Jurkat, Clone E6-1 (cell line): ENCODE data around the gene TNFSF12. TPM values are rescaled to one million over a fixed set of nuclear protein-coding genes. Genes with fewer than 3 reads are reported as not detected.

Source experiments
- DNase-seq: peaks from one replicate; pipeline ENCODE4 v3.0.0-alpha.2; 2011; ENCODE audit warnings: low read depth, low spot score
- H3K4me3 ChIP-seq: 2 replicates; pipeline ENCODE4 v1.5.1; 2011; ENCODE audit warnings: mild to moderate bottlenecking, low read length, control low read depth, moderate library complexity
- polyA plus RNA-seq: library from polyadenylated mRNA; unstranded; fragments of >200 nt; gene quantifications from one replicate; pipeline ENCODE4 v1.2.1, GENCODE V29; 2012; ENCODE audit warnings: missing spikeins; ENCODE audit not compliant: insufficient read length, insufficient read depth

The TNFSF12 gene
- 3.2 TPM for polyA plus RNA-seq

DNA sequence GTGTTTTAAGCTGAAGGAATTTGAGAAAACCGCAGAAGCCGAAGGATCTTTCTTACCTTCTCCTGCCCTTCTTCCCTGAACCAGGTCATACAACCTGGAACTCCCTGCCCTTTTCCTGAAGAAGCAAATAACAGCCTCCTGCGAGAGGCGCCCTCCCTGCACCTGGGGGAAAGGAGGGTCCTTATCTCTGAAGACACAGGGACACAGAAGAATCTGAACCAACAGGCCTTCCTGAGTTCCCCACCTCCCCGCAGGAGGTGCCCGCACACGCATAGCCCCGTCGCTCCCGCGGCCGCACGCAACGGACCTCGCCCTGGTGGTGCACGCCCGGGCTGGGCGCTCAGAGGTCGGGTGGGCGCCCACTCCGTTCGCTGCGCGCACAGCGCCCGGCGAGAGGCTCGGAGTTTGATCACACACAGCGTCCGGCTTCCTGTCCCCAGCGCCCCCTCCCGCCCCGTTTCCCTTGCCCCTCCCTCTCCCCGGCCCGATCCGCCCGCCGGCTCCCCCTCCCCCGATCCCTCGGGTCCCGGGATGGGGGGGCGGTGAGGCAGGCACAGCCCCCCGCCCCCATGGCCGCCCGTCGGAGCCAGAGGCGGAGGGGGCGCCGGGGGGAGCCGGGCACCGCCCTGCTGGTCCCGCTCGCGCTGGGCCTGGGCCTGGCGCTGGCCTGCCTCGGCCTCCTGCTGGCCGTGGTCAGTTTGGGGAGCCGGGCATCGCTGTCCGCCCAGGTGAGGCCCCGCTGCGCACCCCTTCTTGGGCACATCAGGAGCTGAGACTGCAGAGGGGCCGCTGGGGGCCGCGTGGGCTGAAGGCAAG, at the start of gene TNFSF12:
Gene TNFSF12, plus strand, starts transcription at position 474 of the 816 bp plus-strand sequence. Its CDS starts 96 bp downstream, at position 570.
- DNase-seq: no peak
- H3K4me3 ChIP-seq: peak within 1 kb of the TSS; percentile 50

DNA sequence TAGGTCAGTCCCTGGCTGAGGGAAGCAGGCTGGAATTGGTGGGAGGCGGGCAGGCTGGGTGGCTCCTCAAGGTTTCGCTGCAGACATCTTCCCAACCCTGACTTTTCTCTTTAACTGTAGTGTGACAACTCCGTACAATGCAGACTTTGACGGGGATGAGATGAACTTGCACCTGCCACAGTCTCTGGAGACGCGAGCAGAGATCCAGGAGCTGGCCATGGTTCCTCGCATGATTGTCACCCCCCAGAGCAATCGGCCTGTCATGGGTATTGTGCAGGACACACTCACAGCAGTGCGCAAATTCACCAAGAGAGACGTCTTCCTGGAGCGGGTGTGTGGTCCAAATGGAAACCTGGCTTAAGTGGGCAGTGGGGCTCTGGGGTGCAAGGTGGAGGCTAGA, 49.7 kb upstream of the TNFSF12 start:
- DNase-seq: no peak
- no peak overlapping the region for H3K4me3 ChIP-seq

DNA sequence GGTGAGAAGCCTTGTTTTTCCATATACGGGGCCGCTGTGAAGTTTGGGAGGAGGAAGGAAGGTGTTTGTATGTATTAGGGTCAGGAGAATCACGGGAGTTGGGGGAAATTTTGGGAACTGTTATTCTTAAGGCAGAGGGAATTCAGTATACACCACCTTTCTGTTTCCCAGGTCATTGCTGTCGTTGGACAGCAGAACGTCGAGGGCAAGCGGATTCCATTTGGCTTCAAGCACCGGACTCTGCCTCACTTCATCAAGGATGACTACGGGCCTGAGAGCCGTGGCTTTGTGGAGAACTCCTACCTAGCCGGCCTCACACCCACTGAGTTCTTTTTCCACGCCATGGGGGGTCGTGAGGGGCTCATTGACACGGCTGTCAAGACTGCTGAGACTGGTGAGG, 47.1 kb upstream of the TNFSF12 start:
- H3K4me3 ChIP-seq: no peak overlapping the region
- DNase-seq: no peak

- DNase-seq: no peak
- no peak overlapping the region for H3K4me3 ChIP-seq
Observed at GRCh38 chr17:7502171-7502847, 46.5 kb upstream of the TNFSF12 start.

DNA sequence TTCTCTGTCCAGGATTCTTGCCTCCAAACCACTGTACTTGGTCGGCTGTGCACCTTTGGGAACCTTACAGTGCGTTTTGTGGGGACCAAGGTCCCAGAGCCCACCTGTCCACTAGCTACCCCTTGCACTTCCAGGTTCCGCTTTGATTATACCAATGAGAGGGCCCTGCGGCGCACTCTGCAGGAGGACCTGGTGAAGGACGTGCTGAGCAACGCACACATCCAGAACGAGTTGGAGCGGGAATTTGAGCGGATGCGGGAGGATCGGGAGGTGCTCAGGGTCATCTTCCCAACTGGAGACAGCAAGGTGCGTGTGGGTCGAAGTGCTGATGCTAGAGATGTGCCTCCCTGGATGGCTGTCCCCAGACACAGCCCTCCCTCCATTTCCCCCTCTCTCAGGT, 45.9 kb upstream of the TNFSF12 start:
- H3K4me3 ChIP-seq: no peak overlapping the region
- no peak for DNase-seq

GRCh38 chr17:7503521-7503920, 45.3 kb upstream of the TNFSF12 start:
- no peak for DNase-seq
- H3K4me3 ChIP-seq: no peak overlapping the region

- no peak overlapping the region for H3K4me3 ChIP-seq
Observed at GRCh38 chr17:7508145-7508544, 40.7 kb upstream of the TNFSF12 start.

DNA sequence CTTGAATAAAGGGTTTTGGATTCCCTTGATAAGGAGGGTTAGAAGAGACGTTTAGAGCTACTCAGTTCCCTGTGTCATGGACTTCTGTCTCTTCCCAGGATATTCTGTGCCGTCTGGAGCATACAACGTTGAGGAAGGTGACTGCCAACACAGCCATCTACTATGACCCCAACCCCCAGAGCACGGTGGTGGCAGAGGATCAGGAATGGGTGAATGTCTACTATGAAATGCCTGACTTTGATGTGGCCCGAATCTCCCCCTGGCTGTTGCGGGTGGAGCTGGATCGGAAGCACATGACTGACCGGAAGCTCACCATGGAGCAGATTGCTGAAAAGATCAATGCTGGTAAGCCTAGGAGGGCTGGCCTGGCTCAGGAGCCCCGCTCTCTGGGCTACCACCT, 40.0 kb upstream of the TNFSF12 start:
- no peak for DNase-seq
- no peak overlapping the region for H3K4me3 ChIP-seq

More at GRCh38 chr17:7508145-7508544, 40.7 kb upstream of the TNFSF12 start:
- DNase-seq: no peak

GRCh38 chr17:7509937-7510336, 38.9 kb upstream of the TNFSF12 start:
- H3K4me3 ChIP-seq: no peak overlapping the region
- no peak for DNase-seq

DNA sequence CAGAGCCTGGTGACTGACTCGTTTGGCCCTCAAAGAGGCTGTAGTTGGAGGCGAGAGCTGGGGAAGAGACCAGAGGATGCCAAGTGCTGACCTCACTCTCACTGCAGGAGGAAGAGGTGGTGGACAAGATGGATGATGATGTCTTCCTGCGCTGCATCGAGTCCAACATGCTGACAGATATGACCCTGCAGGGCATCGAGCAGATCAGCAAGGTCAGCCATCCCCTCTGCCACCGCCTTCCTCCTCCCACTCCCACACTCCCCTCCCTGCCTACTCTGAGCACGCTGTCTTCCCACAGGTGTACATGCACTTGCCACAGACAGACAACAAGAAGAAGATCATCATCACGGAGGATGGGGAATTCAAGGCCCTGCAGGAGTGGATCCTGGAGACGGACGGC, 37.8 kb upstream of the TNFSF12 start:
- H3K4me3 ChIP-seq: no peak overlapping the region
- no peak for DNase-seq

GRCh38 chr17:7512105-7512504, 36.8 kb upstream of the TNFSF12 start:
- no peak for DNase-seq
- H3K4me3 ChIP-seq: no peak overlapping the region

DNA sequence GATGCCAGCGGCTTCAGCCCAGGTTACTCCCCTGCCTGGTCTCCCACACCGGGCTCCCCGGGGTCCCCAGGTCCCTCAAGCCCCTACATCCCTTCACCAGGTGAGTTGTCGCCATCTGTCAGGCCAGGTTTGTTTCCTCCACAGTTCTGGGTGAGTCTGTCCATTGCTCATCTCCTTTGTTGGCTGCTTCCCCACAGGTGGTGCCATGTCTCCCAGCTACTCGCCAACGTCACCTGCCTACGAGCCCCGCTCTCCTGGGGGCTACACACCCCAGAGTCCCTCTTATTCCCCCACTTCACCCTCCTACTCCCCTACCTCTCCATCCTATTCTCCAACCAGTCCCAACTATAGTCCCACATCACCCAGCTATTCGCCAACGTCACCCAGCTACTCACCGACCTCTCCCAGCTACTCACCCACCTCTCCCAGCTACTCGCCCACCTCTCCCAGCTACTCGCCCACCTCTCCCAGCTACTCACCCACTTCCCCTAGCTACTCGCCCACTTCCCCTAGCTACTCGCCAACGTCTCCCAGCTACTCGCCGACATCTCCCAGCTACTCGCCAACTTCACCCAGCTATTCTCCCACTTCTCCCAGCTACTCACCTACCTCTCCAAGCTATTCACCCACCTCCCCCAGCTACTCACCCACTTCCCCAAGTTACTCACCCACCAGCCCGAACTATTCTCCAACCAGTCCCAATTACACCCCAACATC, 35.9 kb upstream of the TNFSF12 start:
- no peak overlapping the region for H3K4me3 ChIP-seq
- no peak for DNase-seq

GRCh38 chr17:7513850-7514419, 34.9 kb upstream of the TNFSF12 start:
- no peak overlapping the region for H3K4me3 ChIP-seq
- DNase-seq: no peak

DNA sequence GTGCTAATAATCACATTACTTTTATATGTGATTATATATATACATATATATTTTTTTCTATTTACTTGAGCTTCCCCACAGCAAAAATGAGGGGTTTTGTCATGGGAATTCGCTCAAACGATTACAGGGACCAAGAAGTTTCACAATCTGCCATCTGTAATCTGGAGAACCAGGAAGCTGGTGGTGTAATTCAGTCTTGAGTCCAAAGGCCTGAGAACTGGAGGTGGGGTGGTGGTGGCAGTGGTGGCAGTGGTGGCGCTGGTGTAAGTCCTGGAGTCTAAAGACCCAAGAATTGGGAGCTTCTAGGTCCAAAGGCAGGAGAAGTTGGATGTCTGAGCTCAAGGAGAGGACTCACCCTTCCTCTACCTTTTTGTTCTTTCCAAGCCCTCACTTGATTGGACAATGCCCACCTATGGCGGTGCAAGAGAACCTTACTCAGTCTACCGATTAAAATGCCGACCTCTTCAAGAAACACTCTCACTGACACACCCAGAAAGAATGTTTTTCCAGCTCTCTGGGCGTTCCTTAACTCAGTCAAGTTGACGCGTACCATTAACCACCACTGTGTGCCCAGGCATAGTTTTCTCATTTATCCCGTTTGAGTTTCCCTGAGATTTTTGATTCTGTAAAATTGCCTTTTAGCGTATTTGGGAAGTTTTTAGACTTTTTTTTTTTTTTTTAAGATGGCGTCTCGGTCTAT, 32.8 kb upstream of the TNFSF12 start:
- DNase-seq: no peak
- H3K4me3 ChIP-seq: no peak overlapping the region

DNA sequence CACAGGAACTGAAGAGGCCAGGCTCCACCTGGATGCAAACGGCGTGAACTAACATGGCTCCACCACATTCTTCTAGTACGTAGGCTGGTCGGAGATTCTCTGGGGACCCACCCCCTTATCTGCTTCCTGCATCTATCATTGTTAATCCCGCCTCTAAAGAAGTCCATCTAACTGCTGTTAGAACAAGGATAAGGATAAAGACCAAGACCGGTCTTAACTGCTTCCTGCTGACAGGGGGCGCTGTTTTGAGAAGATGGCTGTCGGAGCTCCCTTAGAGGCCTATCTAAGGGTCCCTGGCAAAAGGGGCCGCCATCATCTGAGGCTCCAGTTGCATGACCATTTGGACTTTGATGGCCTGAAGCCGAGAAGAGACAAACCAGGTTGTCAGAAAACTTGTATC, 25.8 kb upstream of the TNFSF12 start:
- DNase-seq: peak; percentile 44
- H3K4me3 ChIP-seq: no peak overlapping the region

- H3K4me3 ChIP-seq: no peak overlapping the region
- no peak for DNase-seq
Observed at GRCh38 chr17:7528842-7529241, 20.0 kb upstream of the TNFSF12 start.

GRCh38 chr17:7530023-7530900, 18.6 kb upstream of the TNFSF12 start:
- DNase-seq: no peak
- H3K4me3 ChIP-seq: no peak overlapping the region

DNA sequence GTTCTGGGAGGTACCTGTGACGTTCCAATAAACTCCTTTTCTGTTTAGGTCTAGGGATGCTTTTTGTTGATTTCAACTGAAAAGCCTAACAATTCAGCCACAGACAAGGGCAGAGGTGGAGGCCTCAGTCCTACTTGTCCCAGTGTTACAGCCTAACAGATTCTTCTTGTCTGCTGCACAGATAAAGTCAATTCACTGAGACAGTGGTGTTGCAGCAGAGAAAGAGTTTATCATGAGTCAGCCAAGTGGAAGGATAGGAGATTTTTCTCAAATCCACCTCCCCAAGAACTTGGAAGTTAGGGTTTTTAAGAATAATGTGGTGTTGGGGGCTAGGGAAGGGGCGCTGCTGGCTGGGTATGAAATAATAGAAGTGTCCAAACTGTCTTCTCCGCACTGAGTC, 10.8 kb upstream of the TNFSF12 start:
- no peak overlapping the region for H3K4me3 ChIP-seq
- DNase-seq: no peak
